ENCODE measurements around the gene GALNT5. TPM values are rescaled to one million over a fixed set of nuclear protein-coding genes. Genes with fewer than 3 reads are reported as not detected.
A peak's percentile ranks its signal among the peaks of the same experiment; 100 is the strongest.

The GALNT5 gene
- total RNA-seq, 2 donors from 2014 or later = not detected

DNA sequence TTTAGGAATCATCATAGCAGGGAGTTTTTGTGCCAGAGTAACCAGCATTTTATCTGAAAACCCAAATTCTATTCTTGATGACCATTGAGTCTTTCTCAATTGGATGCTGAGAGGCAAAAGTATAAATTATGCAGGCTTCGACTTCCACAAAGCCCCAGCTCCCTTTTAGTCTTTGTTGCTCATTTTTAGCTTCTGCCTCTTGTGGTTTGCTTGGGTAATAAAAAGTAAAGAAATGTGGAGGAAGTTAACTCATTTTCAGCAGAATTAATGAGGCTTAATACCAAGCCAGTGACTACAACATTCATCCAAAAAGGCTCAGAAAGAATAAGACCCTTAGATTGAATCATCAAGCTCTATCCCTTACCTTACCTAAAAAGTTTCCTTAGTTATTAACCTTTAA lies 49.5 kb downstream of the GALNT5 start:
- Mint-ChIP-seq H3K4me3 (peak overlapping the region in 1 of 2 donors; percentile 29), H3K4me1 (ENCODE audit: low read depth) (peaks cover 53% of the 10 kb centered on the region), H3K27ac (peak overlapping the region; percentile 28), H3K9me3 (no peaks in the 10 kb centered on the region), H3K36me3 (ENCODE audit: insufficient read depth in 2 of 2) (no peaks in the 10 kb centered on the region), H3K27me3 (ENCODE audit: low read depth) (no peaks in the 10 kb centered on the region)
- DNase-seq (no peak), ATAC-seq (replicated peaks in 1 of 2) (peak in 1 of 2 donors; percentile 32)

DNA sequence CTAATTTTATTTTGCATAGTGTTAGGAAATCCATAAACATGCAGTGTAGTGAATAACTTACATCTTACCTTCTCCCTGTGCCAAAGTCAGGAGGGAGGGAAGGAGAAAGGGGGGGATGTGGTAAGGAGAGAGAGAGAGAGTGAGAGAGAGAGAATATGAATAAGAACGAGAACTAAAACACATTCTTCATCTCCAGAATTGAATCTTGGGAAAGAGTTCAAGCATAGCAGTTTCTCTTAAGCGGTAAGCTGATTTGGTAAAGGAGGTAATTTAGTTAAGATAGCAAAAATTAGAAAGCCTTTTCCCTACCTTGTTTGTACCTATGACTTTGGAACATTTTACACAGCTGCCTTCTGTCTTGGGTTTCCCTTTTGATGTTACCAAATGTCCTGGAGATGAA lies 52.4 kb downstream of the GALNT5 start:
- DNase-seq = no peak
- Mint-ChIP-seq H3K27me3 (ENCODE audit: low read depth) (no peaks in the 10 kb centered on the region), H3K9me3 (no peaks in the 10 kb centered on the region), H3K27ac (no peak overlapping the region), H3K4me3 (peak overlapping the region in 1 of 2 donors; percentile 11), H3K36me3 (ENCODE audit: insufficient read depth in 2 of 2) (no peaks in the 10 kb centered on the region), H3K4me1 (ENCODE audit: low read depth) (peaks cover 71% of the 10 kb centered on the region)
- no peak for ATAC-seq (replicated peaks in 1 of 2)

DNA sequence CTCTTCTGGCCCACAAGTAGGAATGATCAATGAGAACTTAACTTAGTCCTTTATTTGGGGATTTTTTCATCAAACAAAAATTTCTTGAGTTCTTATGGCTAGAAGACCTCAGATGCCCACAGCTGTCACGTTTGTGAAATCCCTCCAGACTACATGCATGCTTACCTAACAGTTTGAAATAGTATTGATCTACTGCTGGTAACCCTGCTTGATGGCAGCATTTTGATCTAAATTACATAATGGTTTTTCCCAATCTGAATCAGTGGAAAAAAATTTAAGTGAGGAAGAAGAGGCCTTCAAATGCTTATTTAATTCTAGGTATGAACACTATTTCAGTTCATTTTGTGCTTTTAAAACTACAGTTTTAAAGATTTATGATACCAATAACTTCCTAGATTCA lies 54.2 kb downstream of the GALNT5 start:
- DNase-seq = no peak
- Mint-ChIP-seq H3K4me1 (ENCODE audit: low read depth) (peaks cover 70% of the 10 kb centered on the region), H3K36me3 (ENCODE audit: insufficient read depth in 2 of 2) (no peaks in the 10 kb centered on the region), H3K4me3 (peak overlapping the region in 1 of 2 donors; percentile 50), H3K27ac (no peak overlapping the region), H3K9me3 (no peaks in the 10 kb centered on the region), H3K27me3 (ENCODE audit: low read depth) (no peaks in the 10 kb centered on the region)
- no peak for ATAC-seq (replicated peaks in 1 of 2)

DNA sequence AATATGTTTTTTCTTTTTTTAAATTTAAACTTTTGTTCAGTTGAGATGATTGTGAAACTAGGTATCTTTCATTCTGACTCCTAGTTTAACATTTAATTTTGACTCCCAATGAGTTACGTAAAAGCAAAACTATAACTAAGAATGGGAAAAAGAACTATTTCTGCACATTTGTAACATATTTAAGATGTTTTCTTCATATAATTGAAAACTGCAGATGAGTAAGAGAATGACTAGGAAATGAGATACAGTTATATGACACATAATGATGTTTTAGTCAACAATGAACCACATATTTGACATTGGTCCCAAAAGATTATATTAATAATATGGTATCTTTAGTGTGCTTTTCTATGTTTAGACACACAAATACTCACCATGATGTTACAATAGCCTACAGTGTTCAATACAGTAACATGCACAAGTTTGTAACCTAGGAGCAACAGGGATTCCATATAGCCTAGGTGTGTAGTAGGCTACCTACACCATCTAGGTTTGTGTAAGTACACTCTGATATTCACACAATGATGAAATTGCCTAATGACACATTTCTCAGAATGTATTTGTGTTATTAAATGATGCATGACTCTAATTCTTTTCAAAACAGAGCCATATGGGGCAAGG lies 55.5 kb downstream of the GALNT5 start:
- Mint-ChIP-seq H3K27ac (no peak overlapping the region), H3K4me3 (peak overlapping the region; percentile 19 to 27), H3K9me3 (no peaks in the 10 kb centered on the region), H3K4me1 (ENCODE audit: low read depth) (peaks cover 60% of the 10 kb centered on the region), H3K36me3 (ENCODE audit: insufficient read depth in 2 of 2) (no peaks in the 10 kb centered on the region), H3K27me3 (ENCODE audit: low read depth) (no peaks in the 10 kb centered on the region)
- ATAC-seq (replicated peaks in 1 of 2) = peak; percentile 77 to 79
- DNase-seq = no peak

DNA sequence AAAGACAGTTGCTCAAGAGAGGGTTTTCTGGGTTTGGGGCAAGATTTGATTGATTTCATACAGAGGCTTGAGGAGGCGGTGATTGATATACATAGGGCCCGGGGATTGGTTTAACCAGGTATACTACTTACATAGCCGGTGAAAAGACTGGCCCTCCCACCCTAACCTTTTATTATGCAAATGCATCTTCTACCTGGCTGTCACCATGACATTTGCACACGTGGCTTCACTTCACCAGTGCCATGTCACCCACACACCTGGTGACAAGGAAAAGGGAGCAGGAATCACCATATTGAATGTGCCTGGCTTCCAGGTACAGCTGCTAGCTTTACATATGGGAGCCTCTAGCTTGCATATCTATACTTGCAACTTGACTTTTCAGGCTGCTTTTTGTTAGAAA lies 58.4 kb downstream of the GALNT5 start:
- Mint-ChIP-seq H3K4me3 (no peak overlapping the region), H3K36me3 (ENCODE audit: insufficient read depth in 2 of 2) (no peaks in the 10 kb centered on the region), H3K27me3 (ENCODE audit: low read depth) (no peaks in the 10 kb centered on the region), H3K9me3 (no peaks in the 10 kb centered on the region), H3K27ac (no peak overlapping the region), H3K4me1 (ENCODE audit: low read depth) (peaks cover 58% of the 10 kb centered on the region)
- ATAC-seq (replicated peaks in 1 of 2) (no peak), DNase-seq (no peak)

DNA sequence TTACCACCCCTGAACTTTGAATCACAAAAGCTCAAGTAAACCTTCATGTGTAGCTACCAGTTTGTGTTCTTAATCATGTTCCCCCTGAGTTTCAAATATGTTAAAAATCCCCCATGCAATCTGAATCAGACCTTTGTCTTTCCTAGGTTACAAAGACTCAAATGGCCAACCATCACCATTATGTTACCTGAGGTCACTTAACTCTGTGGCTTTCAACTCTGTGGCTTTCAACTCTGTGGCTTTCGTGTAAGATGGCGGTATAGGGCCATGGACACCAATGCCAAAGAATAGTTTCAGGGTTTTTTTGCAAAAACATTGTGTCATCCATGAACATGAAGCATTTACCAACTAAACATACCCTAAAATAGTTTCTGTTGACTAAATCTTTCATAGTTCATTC lies 61.4 kb downstream of the GALNT5 start:
- H3K4me3 Mint-ChIP-seq = no peak overlapping the region
- no peak overlapping the region for H3K27ac Mint-ChIP-seq
- no peaks in the 10 kb centered on the region for H3K9me3 Mint-ChIP-seq
- no peaks in the 10 kb centered on the region for H3K27me3 Mint-ChIP-seq (ENCODE audit: low read depth)
- ATAC-seq (replicated peaks in 1 of 2) (peak; percentile 72 to 78), DNase-seq (no peak)
- peaks cover 35% of the 10 kb centered on the region for H3K4me1 Mint-ChIP-seq (ENCODE audit: low read depth)
- H3K36me3 Mint-ChIP-seq (ENCODE audit: insufficient read depth in 2 of 2) = peaks cover 0 to 3% of the 10 kb centered on the region in 2 donors

DNA sequence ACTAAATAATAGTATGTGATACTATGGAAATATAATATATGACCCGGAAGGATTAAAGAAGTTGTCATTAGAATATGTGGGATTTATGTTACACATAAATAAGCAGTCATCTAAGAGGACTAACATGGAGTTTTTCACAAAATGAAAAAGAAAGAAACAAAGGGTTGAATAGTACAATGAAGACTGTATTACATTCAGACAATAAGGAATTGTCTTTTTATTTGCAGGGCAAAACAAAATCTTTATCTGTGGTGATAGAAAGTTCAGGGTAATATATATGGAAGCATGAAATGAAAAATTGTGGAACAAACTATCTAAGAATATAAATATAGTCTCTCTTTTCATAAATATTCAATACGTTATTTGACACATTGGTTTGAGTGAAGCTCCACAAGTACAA lies 62.3 kb downstream of the GALNT5 start:
- H3K9me3 Mint-ChIP-seq = no peaks in the 10 kb centered on the region
- H3K4me3 Mint-ChIP-seq = no peak overlapping the region
- no peak overlapping the region for H3K27ac Mint-ChIP-seq
- no peak for ATAC-seq (replicated peaks in 1 of 2)
- no peak for DNase-seq
- H3K4me1 Mint-ChIP-seq (ENCODE audit: low read depth) = peaks cover 27% of the 10 kb centered on the region
- no peaks in the 10 kb centered on the region for H3K27me3 Mint-ChIP-seq (ENCODE audit: low read depth)
- H3K36me3 Mint-ChIP-seq (ENCODE audit: insufficient read depth in 2 of 2) = peaks cover 0 to 3% of the 10 kb centered on the region in 2 donors

DNA sequence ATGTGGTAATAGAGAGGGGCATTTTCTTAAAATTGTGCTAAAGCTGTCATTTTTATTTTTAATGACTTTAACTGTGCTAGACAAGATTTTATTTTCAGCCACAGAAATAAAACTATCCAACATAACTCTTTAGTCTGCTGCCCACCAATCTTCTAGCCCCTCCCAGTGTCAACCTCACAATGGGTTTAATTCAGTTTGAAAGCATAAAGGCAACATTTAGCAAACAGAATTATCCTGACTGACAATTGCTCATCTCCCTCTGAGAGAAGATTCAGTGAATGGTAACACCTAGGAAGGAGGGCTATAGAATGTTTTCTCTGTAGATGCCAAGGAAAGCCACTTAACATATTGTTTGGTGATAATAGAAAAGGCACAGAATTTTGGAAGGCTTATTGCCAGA lies 62.9 kb downstream of the GALNT5 start:
- Mint-ChIP-seq H3K9me3 (no peaks in the 10 kb centered on the region), H3K4me3 (no peak overlapping the region), H3K27ac (no peak overlapping the region), H3K27me3 (ENCODE audit: low read depth) (no peaks in the 10 kb centered on the region), H3K4me1 (ENCODE audit: low read depth) (peaks cover 23% of the 10 kb centered on the region), H3K36me3 (ENCODE audit: insufficient read depth in 2 of 2) (peaks cover 0 to 3% of the 10 kb centered on the region in 2 donors)
- DNase-seq (no peak), ATAC-seq (replicated peaks in 1 of 2) (no peak)

DNA sequence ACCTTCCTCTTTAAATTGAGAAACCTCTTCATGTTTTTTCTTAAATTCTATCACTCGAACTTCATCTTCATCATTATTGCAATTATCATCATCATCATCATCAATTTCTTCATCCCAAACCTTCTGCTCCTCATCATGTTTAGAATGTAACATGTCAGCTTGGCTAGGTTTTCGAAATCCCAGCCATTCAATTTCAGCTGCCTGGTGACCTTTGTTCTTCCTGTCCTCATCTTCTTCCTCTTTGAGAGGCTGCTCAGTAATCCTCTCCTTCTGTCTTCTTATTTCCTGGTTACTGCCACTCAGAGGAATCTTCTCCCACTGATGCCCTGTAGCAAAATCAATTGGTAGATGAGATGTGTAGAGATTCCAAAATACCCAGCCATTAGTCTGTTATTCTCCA lies 64.0 kb downstream of the GALNT5 start:
- Mint-ChIP-seq H3K27me3 (ENCODE audit: low read depth) (no peaks in the 10 kb centered on the region), H3K9me3 (no peaks in the 10 kb centered on the region), H3K27ac (no peak overlapping the region), H3K4me3 (no peak overlapping the region), H3K4me1 (ENCODE audit: low read depth) (peaks cover 24% of the 10 kb centered on the region), H3K36me3 (ENCODE audit: insufficient read depth in 2 of 2) (peaks cover 0 to 3% of the 10 kb centered on the region in 2 donors)
- ATAC-seq (replicated peaks in 1 of 2) = no peak
- DNase-seq = no peak

DNA sequence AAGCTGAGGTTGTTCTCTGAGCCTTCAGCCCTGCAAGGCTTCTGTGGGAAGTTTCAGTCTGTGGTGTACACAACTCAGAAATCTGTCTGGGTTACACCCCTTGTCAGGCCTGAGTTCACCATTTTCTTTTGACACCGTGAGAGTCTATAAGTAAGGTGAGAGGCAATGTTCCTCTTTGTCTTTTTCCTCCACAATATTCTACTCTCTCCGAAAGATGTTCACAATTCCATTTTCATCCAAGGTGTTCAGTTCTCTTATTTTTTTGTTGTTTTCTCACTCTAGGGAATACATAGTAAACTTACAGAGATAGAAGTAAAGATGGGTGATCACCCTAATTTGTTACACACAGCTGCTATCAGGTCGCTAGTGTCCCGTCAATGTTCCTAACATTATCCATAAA lies 64.9 kb downstream of the GALNT5 start:
- Mint-ChIP-seq H3K27me3 (ENCODE audit: low read depth) (no peaks in the 10 kb centered on the region), H3K4me3 (no peak overlapping the region), H3K27ac (no peak overlapping the region), H3K4me1 (ENCODE audit: low read depth) (peaks cover 33% of the 10 kb centered on the region), H3K36me3 (ENCODE audit: insufficient read depth in 2 of 2) (peaks cover 0 to 3% of the 10 kb centered on the region in 2 donors), H3K9me3 (no peaks in the 10 kb centered on the region)
- DNase-seq (no peak), ATAC-seq (replicated peaks in 1 of 2) (no peak)

DNA sequence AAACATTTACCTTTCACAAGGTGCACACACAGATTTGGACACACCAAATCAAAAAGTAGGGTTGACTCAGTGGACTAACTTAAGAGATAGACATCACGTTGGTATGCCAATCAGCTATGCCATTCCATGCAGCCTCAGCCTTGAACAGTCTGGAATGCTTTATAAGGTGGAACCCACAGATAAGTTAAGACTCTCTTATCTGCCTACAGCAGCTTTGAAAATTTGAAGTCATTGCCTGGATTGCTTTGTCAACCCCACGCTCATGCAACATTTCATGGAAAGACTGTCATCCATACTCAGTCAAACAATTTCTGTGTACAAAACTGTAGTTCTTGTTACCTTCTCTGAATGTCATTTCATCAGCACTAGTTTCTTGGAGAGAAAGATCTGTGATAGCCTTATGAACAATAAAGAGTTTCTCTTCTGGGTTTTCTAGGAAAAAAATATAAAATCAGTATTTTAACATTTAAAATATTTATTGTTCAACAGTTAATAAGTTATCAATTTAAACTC lies 66.9 kb downstream of the GALNT5 start:
- no peaks in the 10 kb centered on the region for H3K27me3 Mint-ChIP-seq (ENCODE audit: low read depth)
- H3K4me1 Mint-ChIP-seq (ENCODE audit: low read depth) = peaks cover 40% of the 10 kb centered on the region
- DNase-seq (no peak), ATAC-seq (replicated peaks in 1 of 2) (no peak)
- H3K36me3 Mint-ChIP-seq (ENCODE audit: insufficient read depth in 2 of 2) = peaks cover 0 to 3% of the 10 kb centered on the region in 2 donors
- no peak overlapping the region for H3K4me3 Mint-ChIP-seq
- H3K27ac Mint-ChIP-seq = no peak overlapping the region
- no peaks in the 10 kb centered on the region for H3K9me3 Mint-ChIP-seq

DNA sequence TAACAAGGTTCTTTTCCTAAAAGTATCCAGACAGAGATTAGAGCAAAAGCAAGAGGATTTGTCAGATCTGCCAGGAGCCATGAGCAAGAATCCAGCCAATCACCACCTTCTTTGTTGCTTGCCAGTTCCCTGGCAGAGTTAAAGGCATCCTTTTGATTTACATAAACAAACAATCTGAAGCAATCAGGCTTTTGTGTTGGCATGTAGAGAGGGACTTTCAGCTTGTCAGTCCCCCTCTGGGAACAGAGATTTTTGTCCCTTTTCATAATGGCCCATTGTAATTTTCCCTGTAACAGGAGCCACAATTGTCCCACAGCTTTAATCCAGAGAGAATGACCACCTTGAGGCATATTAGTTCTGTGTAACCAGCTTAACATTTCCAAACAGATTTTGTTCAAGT lies 68.3 kb downstream of the GALNT5 start, which contains the start of gene ERMN:
Gene ERMN, minus strand, starts transcription at position 39 of the 400 bp plus-strand sequence. CDS start 182 bp downstream, outside the sequence.
- H3K4me1 Mint-ChIP-seq (ENCODE audit: low read depth) = peaks cover 49% of the 10 kb centered on the region
- DNase-seq (no peak), ATAC-seq (replicated peaks in 1 of 2) (no peak)
- H3K4me3 Mint-ChIP-seq = peak within 1 kb of the TSS in 1 of 2 donors; percentile 7
- peak within 1 kb of the TSS; percentile 56 for H3K27ac Mint-ChIP-seq
- no peaks in the 10 kb centered on the region for H3K9me3 Mint-ChIP-seq
- H3K27me3 Mint-ChIP-seq (ENCODE audit: low read depth) = no peaks in the 10 kb centered on the region
- peaks cover 0 to 3% of the 10 kb centered on the region in 2 donors for H3K36me3 Mint-ChIP-seq (ENCODE audit: insufficient read depth in 2 of 2)

DNA sequence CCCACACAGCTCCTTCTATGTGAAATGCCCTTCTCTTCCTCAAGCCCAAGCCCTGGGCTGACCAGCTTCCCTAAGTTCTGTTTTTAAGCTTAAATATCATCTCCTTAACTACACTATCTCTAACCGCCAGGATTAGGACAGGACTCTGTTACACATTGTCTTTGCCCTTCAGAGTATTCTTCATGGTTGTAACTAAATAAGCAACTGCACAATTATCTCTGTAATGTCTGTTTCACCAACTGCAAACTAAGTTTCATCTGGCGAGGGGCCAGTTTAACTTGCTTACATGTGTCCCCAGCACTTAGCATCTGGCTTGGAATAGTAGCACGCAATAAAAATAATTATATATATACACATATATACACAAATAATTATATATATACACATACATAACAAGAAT lies 69.2 kb downstream of the GALNT5 start:
- Mint-ChIP-seq H3K27ac (no peak overlapping the region), H3K27me3 (ENCODE audit: low read depth) (no peaks in the 10 kb centered on the region), H3K4me3 (peak overlapping the region in 1 of 2 donors; percentile 7), H3K9me3 (no peaks in the 10 kb centered on the region), H3K36me3 (ENCODE audit: insufficient read depth in 2 of 2) (no peaks in the 10 kb centered on the region), H3K4me1 (ENCODE audit: low read depth) (peaks cover 53% of the 10 kb centered on the region)
- ATAC-seq (replicated peaks in 1 of 2) (no peak), DNase-seq (no peak)

DNA sequence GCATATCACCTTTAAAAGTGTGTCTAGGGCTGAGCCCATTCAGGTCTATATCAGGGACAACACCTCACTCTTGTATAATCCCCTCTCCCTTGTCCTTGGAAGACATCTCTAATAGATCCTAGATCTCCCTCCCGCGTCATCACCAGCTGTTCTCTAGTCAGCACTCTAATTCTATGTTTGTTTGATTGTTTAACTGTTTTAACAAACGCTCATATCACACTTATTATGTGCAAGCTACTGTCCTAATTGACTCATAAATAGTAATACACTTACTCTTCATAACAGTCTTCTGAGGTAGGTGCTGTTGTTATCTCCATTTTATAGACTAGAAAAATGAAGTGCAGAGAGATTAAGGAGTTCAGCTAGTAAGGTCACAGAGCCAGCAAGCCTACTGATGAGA lies 69.7 kb downstream of the GALNT5 start:
- H3K27me3 Mint-ChIP-seq (ENCODE audit: low read depth) = no peaks in the 10 kb centered on the region
- peaks cover 57% of the 10 kb centered on the region for H3K4me1 Mint-ChIP-seq (ENCODE audit: low read depth)
- peak overlapping the region; percentile 66 to 88 for H3K4me3 Mint-ChIP-seq
- H3K27ac Mint-ChIP-seq = peak overlapping the region; percentile 90
- peak; percentile 37 to 44 for ATAC-seq (replicated peaks in 1 of 2)
- H3K9me3 Mint-ChIP-seq = no peaks in the 10 kb centered on the region
- no peak for DNase-seq
- H3K36me3 Mint-ChIP-seq (ENCODE audit: insufficient read depth in 2 of 2) = no peaks in the 10 kb centered on the region

All from activated T-cell treated with anti-CD3 and anti-CD28 coated beads, Interleukin-2, amount 50 U/mL, for 72 hours (primary cell).